Measurements from ENCODE around the gene GNAQ. TPM values are rescaled to one million over a fixed set of nuclear protein-coding genes. Genes with fewer than 3 reads are reported as not detected.

Gene GNAQ
- total and polyA plus RNA-seq, 2 experiments from 2014 or later, result 21.1 to 43.1 TPM

DNA sequence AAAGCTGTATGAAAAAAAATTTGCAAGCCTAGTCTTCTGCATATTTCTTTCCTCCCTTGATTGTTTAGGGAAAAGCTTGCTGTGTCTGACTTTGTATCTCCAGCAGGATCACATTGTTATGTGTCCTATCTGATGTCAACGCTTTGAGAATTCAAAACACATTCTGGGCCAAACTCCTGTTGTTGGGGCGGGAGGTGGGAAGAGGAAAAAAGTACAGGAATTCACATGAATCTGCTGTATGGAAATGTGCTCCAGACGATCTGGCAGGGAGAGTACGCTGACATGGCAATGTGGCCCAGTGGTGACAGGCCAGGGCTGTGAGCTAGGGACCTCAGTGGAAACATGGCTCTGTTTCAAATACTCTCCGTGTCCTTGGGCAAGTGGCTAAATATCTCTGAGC, 296.1 kb downstream of the GNAQ start:
- no peak overlapping the region for H2AFZ ChIP-seq
- no peaks in the 10 kb centered on the region; the same call in 2 of the 3 replicates for H3K36me3 Mint-ChIP-seq (ENCODE audit: low read depth)

More for the DNA sequence above, 296.1 kb downstream of the GNAQ start:
- Histone ChIP-seq H4K20me1 (replicated peaks; ENCODE audit: insufficient read depth) (no peaks in the 10 kb centered on the region), H3K4me3 (no peak overlapping the region), H3K27me3 (ENCODE audit: insufficient read depth) (no peaks in the 10 kb centered on the region), H3K36me3 (ENCODE audit: insufficient read depth) (no peaks in the 10 kb centered on the region), H3K9me2 (ENCODE audit: insufficient read depth) (no peaks in the 10 kb centered on the region), H3F3A (replicated peaks; ENCODE audit: low read depth) (no peaks in the 10 kb centered on the region), H3K4me2 (no peak overlapping the region; the same call in 1 of the 2 replicates), H3K79me2 (replicated peaks; ENCODE audit: insufficient read depth) (no peaks in the 10 kb centered on the region), H3K4me1 (ENCODE audit: insufficient read depth) (peaks cover 23% of the 10 kb centered on the region), H3K27ac (ENCODE audit: low read depth) (no peak overlapping the region)
- H3K27ac Mint-ChIP-seq, result peak overlapping the region; percentile 1
- H3K4me3 Mint-ChIP-seq, result no peak overlapping the region
- no peaks in the 10 kb centered on the region for H3K9me3 Mint-ChIP-seq
- TF ChIP-seq, protein P1, sequence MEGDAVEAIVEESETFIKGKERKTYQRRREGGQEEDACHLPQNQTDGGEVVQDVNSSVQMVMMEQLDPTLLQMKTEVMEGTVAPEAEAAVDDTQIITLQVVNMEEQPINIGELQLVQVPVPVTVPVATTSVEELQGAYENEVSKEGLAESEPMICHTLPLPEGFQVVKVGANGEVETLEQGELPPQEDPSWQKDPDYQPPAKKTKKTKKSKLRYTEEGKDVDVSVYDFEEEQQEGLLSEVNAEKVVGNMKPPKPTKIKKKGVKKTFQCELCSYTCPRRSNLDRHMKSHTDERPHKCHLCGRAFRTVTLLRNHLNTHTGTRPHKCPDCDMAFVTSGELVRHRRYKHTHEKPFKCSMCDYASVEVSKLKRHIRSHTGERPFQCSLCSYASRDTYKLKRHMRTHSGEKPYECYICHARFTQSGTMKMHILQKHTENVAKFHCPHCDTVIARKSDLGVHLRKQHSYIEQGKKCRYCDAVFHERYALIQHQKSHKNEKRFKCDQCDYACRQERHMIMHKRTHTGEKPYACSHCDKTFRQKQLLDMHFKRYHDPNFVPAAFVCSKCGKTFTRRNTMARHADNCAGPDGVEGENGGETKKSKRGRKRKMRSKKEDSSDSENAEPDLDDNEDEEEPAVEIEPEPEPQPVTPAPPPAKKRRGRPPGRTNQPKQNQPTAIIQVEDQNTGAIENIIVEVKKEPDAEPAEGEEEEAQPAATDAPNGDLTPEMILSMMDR (conservative IDR thresholded peaks at IDR 0.05; ENCODE audit: low read depth in 2 of 2), result no peak
- TF ChIP-seq, protein P2, sequence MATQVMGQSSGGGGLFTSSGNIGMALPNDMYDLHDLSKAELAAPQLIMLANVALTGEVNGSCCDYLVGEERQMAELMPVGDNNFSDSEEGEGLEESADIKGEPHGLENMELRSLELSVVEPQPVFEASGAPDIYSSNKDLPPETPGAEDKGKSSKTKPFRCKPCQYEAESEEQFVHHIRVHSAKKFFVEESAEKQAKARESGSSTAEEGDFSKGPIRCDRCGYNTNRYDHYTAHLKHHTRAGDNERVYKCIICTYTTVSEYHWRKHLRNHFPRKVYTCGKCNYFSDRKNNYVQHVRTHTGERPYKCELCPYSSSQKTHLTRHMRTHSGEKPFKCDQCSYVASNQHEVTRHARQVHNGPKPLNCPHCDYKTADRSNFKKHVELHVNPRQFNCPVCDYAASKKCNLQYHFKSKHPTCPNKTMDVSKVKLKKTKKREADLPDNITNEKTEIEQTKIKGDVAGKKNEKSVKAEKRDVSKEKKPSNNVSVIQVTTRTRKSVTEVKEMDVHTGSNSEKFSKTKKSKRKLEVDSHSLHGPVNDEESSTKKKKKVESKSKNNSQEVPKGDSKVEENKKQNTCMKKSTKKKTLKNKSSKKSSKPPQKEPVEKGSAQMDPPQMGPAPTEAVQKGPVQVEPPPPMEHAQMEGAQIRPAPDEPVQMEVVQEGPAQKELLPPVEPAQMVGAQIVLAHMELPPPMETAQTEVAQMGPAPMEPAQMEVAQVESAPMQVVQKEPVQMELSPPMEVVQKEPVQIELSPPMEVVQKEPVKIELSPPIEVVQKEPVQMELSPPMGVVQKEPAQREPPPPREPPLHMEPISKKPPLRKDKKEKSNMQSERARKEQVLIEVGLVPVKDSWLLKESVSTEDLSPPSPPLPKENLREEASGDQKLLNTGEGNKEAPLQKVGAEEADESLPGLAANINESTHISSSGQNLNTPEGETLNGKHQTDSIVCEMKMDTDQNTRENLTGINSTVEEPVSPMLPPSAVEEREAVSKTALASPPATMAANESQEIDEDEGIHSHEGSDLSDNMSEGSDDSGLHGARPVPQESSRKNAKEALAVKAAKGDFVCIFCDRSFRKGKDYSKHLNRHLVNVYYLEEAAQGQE (IDR thresholded peaks at IDR 0.05; ENCODE audit: unreplicated experiment), result no peak
- no peak for TF ChIP-seq NANOG (IDR thresholded peaks at IDR 0.05; ENCODE audit: borderline replicate concordance)
- TF ChIP-seq CREB1 (CRISPR knock-in tag; IDR thresholded peaks at IDR 0.05; ENCODE audit: low read depth), result no peak; the same call in 1 of the 2 replicates
- no peak for TF ChIP-seq ZNF114 (CRISPR knock-in tag; IDR thresholded peaks at IDR 0.05)
- no peak for TF ChIP-seq JUNB (IDR thresholded peaks at IDR 0.05; ENCODE audit: unreplicated experiment)
- TF ChIP-seq, protein P3, sequence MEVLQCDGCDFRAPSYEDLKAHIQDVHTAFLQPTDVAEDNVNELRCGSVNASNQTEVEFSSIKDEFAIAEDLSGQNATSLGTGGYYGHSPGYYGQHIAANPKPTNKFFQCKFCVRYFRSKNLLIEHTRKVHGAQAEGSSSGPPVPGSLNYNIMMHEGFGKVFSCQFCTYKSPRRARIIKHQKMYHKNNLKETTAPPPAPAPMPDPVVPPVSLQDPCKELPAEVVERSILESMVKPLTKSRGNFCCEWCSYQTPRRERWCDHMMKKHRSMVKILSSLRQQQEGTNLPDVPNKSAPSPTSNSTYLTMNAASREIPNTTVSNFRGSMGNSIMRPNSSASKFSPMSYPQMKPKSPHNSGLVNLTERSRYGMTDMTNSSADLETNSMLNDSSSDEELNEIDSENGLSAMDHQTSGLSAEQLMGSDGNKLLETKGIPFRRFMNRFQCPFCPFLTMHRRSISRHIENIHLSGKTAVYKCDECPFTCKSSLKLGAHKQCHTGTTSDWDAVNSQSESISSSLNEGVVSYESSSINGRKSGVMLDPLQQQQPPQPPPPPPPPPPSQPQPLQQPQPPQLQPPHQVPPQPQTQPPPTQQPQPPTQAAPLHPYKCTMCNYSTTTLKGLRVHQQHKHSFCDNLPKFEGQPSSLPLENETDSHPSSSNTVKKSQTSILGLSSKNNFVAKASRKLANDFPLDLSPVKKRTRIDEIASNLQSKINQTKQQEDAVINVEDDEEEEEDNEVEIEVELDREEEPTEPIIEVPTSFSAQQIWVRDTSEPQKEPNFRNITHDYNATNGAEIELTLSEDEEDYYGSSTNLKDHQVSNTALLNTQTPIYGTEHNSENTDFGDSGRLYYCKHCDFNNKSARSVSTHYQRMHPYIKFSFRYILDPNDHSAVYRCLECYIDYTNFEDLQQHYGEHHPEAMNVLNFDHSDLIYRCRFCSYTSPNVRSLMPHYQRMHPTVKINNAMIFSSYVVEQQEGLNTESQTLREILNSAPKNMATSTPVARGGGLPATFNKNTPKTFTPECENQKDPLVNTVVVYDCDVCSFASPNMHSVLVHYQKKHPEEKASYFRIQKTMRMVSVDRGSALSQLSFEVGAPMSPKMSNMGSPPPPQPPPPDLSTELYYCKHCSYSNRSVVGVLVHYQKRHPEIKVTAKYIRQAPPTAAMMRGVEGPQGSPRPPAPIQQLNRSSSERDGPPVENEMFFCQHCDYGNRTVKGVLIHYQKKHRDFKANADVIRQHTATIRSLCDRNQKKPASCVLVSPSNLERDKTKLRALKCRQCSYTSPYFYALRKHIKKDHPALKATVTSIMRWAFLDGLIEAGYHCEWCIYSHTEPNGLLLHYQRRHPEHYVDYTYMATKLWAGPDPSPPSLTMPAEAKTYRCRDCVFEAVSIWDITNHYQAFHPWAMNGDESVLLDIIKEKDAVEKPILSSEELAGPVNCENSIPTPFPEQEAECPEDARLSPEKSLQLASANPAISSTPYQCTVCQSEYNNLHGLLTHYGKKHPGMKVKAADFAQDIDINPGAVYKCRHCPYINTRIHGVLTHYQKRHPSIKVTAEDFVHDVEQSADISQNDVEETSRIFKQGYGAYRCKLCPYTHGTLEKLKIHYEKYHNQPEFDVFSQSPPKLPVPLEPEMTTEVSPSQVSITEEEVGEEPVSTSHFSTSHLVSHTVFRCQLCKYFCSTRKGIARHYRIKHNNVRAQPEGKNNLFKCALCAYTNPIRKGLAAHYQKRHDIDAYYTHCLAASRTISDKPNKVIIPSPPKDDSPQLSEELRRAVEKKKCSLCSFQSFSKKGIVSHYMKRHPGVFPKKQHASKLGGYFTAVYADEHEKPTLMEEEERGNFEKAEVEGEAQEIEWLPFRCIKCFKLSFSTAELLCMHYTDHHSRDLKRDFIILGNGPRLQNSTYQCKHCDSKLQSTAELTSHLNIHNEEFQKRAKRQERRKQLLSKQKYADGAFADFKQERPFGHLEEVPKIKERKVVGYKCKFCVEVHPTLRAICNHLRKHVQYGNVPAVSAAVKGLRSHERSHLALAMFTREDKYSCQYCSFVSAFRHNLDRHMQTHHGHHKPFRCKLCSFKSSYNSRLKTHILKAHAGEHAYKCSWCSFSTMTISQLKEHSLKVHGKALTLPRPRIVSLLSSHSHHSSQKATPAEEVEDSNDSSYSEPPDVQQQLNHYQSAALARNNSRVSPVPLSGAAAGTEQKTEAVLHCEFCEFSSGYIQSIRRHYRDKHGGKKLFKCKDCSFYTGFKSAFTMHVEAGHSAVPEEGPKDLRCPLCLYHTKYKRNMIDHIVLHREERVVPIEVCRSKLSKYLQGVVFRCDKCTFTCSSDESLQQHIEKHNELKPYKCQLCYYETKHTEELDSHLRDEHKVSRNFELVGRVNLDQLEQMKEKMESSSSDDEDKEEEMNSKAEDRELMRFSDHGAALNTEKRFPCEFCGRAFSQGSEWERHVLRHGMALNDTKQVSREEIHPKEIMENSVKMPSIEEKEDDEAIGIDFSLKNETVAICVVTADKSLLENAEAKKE (CRISPR knock-in tag; IDR thresholded peaks at IDR 0.05), result 0 out of 2 replicates have a peak, but pooled peaks have one; percentile 16
- H3K4me1 Mint-ChIP-seq, result peaks cover 34% of the 10 kb centered on the region
- DNase-seq (ENCODE audit: low spot score), result no peak
- ATAC-seq, result no peak; the same call in 1 of the 3 replicates
- H3K27me3 Mint-ChIP-seq (ENCODE audit: insufficient read depth, low read depth, poor library complexity), result peaks cover 4% of the 10 kb centered on the region
